ENCODE measurements around the gene RNF157.

Gene RNF157

GRCh38 chr17:76147211-76148014 lies 92.9 kb downstream of the RNF157 start:
- DNase-seq: no peak
- WGBS (ENCODE audit: insufficient coverage): 83% methylated on average over 9 of the region's 13 CpGs

GRCh38 chr17:76146053-76146851 lies 94.0 kb downstream of the RNF157 start:
- POLR2A ChIA-PET: no interaction called here
- peaks cover 0 to 5% (median 2%) of the 10 kb centered on the region in 5 experiments for H3K27me3 ChIP-seq (replicated peaks in 2 of 5; ENCODE audit: control insufficient read depth in 4 of 5, insufficient read depth in 5 of 5, low read length in 4 of 5)
- peak overlapping the region in 3 of 7 experiments; percentile 20 to 39 (median 28) for H3K4me3 ChIP-seq (ENCODE audit: control insufficient read depth in 1 of 7, extremely low read depth in 1 of 7, insufficient read depth in 4 of 7, low read depth in 2 of 7, low read length in 6 of 7)
- H3K36me3 ChIP-seq (ENCODE audit: control insufficient read depth in 4 of 4, insufficient read depth in 4 of 4, low read length in 3 of 4): no peaks in the 10 kb centered on the region
- H3K27ac ChIP-seq (ENCODE audit: insufficient read depth in 1 of 2, low read depth in 1 of 2, low read length in 2 of 2, poor library complexity in 1 of 2, severe bottlenecking in 2 of 2): no peak overlapping the region
- peaks cover 5 to 53% (median 43%) of the 10 kb centered on the region in 4 experiments for H3K4me1 ChIP-seq (ENCODE audit: control extremely low read depth in 1 of 4, control insufficient read depth in 4 of 4, insufficient read depth in 4 of 4, low read length in 3 of 4)
- CTCF ChIA-PET: interaction anchor here (0.6 to 2.5 kb wide), 4 partner anchors 14 to 35 kb away, joined by 3 to 11 read pairs (median 4); no protein-coding TSS in a partner anchor
- H3K9me3 ChIP-seq (ENCODE audit: control extremely low read depth in 1 of 5, control insufficient read depth in 4 of 5, insufficient read depth in 2 of 5, low read depth in 1 of 5, low read length in 4 of 5): no peaks in the 10 kb centered on the region
- 93% methylated on average over 22 of the region's 22 CpGs for WGBS (ENCODE audit: insufficient coverage)
- DNase-seq: no peak

More at GRCh38 chr17:76147211-76148014, 92.9 kb downstream of the RNF157 start:
- H3K27me3 ChIP-seq (replicated peaks in 2 of 5; ENCODE audit: control insufficient read depth in 4 of 5, insufficient read depth in 5 of 5, low read length in 4 of 5): no peaks in the 10 kb centered on the region
- ChIA-PET CTCF (interaction anchor here (1.1 to 2.5 kb wide), 4 partner anchors 13 to 34 kb away, joined by 3 to 11 read pairs (median 4); no protein-coding TSS in a partner anchor), POLR2A (no interaction called here)
- peaks cover 2 to 42% (median 33%) of the 10 kb centered on the region in 4 experiments for H3K4me1 ChIP-seq (ENCODE audit: control extremely low read depth in 1 of 4, control insufficient read depth in 4 of 4, insufficient read depth in 4 of 4, low read length in 3 of 4)
- H3K36me3 ChIP-seq (ENCODE audit: control insufficient read depth in 4 of 4, insufficient read depth in 4 of 4, low read length in 3 of 4): no peaks in the 10 kb centered on the region
- no peaks in the 10 kb centered on the region for H3K9me3 ChIP-seq (ENCODE audit: control extremely low read depth in 1 of 5, control insufficient read depth in 4 of 5, insufficient read depth in 2 of 5, low read depth in 1 of 5, low read length in 4 of 5)
- H3K4me3 ChIP-seq (ENCODE audit: control insufficient read depth in 1 of 7, extremely low read depth in 1 of 7, insufficient read depth in 4 of 7, low read depth in 2 of 7, low read length in 6 of 7): no peak overlapping the region
- no peak overlapping the region for H3K27ac ChIP-seq (ENCODE audit: insufficient read depth in 1 of 2, low read depth in 1 of 2, low read length in 2 of 2, poor library complexity in 1 of 2, severe bottlenecking in 2 of 2)

- peaks cover 0 to 11% (median 7%) of the 10 kb centered on the region in 5 experiments for H3K27me3 ChIP-seq (replicated peaks in 2 of 5; ENCODE audit: control insufficient read depth in 4 of 5, insufficient read depth in 5 of 5, low read length in 4 of 5)
- peaks cover 5 to 61% (median 51%) of the 10 kb centered on the region in 4 experiments for H3K4me1 ChIP-seq (ENCODE audit: control extremely low read depth in 1 of 4, control insufficient read depth in 4 of 4, insufficient read depth in 4 of 4, low read length in 3 of 4)
- H3K36me3 ChIP-seq (ENCODE audit: control insufficient read depth in 4 of 4, insufficient read depth in 4 of 4, low read length in 3 of 4): no peaks in the 10 kb centered on the region
- H3K27ac ChIP-seq (ENCODE audit: insufficient read depth in 1 of 2, low read depth in 1 of 2, low read length in 2 of 2, poor library complexity in 1 of 2, severe bottlenecking in 2 of 2): no peak overlapping the region
- ChIA-PET CTCF (interaction anchor here (0.6 to 5.8 kb wide), 7 partner anchors 9 to 134 kb away, joined by 3 to 27 read pairs (median 3); no protein-coding TSS in a partner anchor), POLR2A (interaction anchor here (0.6 kb wide), 1 partner anchor 70 kb away, joined by 3 read pairs; no protein-coding TSS in a partner anchor)
- WGBS (ENCODE audit: insufficient coverage): 29% methylated on average over 22 of the region's 25 CpGs
- DNase-seq: peak in 2 of 3 donors; percentile 35 to 51
- peak overlapping the region in 4 of 7 experiments; percentile 4 to 39 (median 24) for H3K4me3 ChIP-seq (ENCODE audit: control insufficient read depth in 1 of 7, extremely low read depth in 1 of 7, insufficient read depth in 4 of 7, low read depth in 2 of 7, low read length in 6 of 7)
- no peaks in the 10 kb centered on the region for H3K9me3 ChIP-seq (ENCODE audit: control extremely low read depth in 1 of 5, control insufficient read depth in 4 of 5, insufficient read depth in 2 of 5, low read depth in 1 of 5, low read length in 4 of 5)
Measured at GRCh38 chr17:76145231-76146052, 94.9 kb downstream of the RNF157 start.

GRCh38 chr17:76142585-76143041 lies 97.7 kb downstream of the RNF157 start:
- Histone ChIP-seq H3K4me1 (ENCODE audit: control extremely low read depth in 1 of 4, control insufficient read depth in 4 of 4, insufficient read depth in 4 of 4, low read length in 3 of 4) (peaks cover 5 to 68% (median 55%) of the 10 kb centered on the region in 4 experiments), H3K27me3 (replicated peaks in 2 of 5; ENCODE audit: control insufficient read depth in 4 of 5, insufficient read depth in 5 of 5, low read length in 4 of 5) (peaks cover 0 to 33% (median 18%) of the 10 kb centered on the region in 5 experiments)
- POLR2A ChIA-PET: no interaction called here

GRCh38 chr17:76142039-76142584 lies 98.2 kb downstream of the RNF157 start:
- 27% methylated on average over 6 of the region's 10 CpGs for WGBS (ENCODE audit: insufficient coverage)
- H3K27ac ChIP-seq (ENCODE audit: insufficient read depth in 1 of 2, low read depth in 1 of 2, low read length in 2 of 2, poor library complexity in 1 of 2, severe bottlenecking in 2 of 2): no peak overlapping the region
- peaks cover 0 to 33% (median 18%) of the 10 kb centered on the region in 5 experiments for H3K27me3 ChIP-seq (replicated peaks in 2 of 5; ENCODE audit: control insufficient read depth in 4 of 5, insufficient read depth in 5 of 5, low read length in 4 of 5)
- DNase-seq: no peak
- POLR2A ChIA-PET: no interaction called here
- no peaks in the 10 kb centered on the region for H3K9me3 ChIP-seq (ENCODE audit: control extremely low read depth in 1 of 5, control insufficient read depth in 4 of 5, insufficient read depth in 2 of 5, low read depth in 1 of 5, low read length in 4 of 5)
- peaks cover 5 to 64% (median 55%) of the 10 kb centered on the region in 4 experiments for H3K4me1 ChIP-seq (ENCODE audit: control extremely low read depth in 1 of 4, control insufficient read depth in 4 of 4, insufficient read depth in 4 of 4, low read length in 3 of 4)
- CTCF ChIA-PET: interaction anchor here (0.6 to 5.8 kb wide), 8 partner anchors 9 to 137 kb away, joined by 3 to 27 read pairs (median 4); no protein-coding TSS in a partner anchor
- H3K4me3 ChIP-seq (ENCODE audit: control insufficient read depth in 1 of 7, extremely low read depth in 1 of 7, insufficient read depth in 4 of 7, low read depth in 2 of 7, low read length in 6 of 7): peak overlapping the region in 2 of 7 experiments; percentile 16 to 70
- H3K36me3 ChIP-seq (ENCODE audit: control insufficient read depth in 4 of 4, insufficient read depth in 4 of 4, low read length in 3 of 4): no peaks in the 10 kb centered on the region

More at GRCh38 chr17:76142585-76143041, 97.7 kb downstream of the RNF157 start:
- no peaks in the 10 kb centered on the region for H3K9me3 ChIP-seq (ENCODE audit: control extremely low read depth in 1 of 5, control insufficient read depth in 4 of 5, insufficient read depth in 2 of 5, low read depth in 1 of 5, low read length in 4 of 5)
- CTCF ChIA-PET: interaction anchor here (1.1 to 5.8 kb wide), 6 partner anchors 10 to 136 kb away, joined by 3 to 27 read pairs (median 6); no protein-coding TSS in a partner anchor
- WGBS (ENCODE audit: insufficient coverage): 92% methylated on average over 5 of the region's 6 CpGs
- H3K4me3 ChIP-seq (ENCODE audit: control insufficient read depth in 1 of 7, extremely low read depth in 1 of 7, insufficient read depth in 4 of 7, low read depth in 2 of 7, low read length in 6 of 7): no peak overlapping the region
- no peak for DNase-seq
- no peaks in the 10 kb centered on the region for H3K36me3 ChIP-seq (ENCODE audit: control insufficient read depth in 4 of 4, insufficient read depth in 4 of 4, low read length in 3 of 4)
- H3K27ac ChIP-seq (ENCODE audit: insufficient read depth in 1 of 2, low read depth in 1 of 2, low read length in 2 of 2, poor library complexity in 1 of 2, severe bottlenecking in 2 of 2): no peak overlapping the region

All from common myeloid progenitor, CD34-positive (primary cell).